B cell (primary cell): ENCODE results near the gene FRRS1.
"Not testable (repeated sequence)": the region's sequence is repeated elsewhere in the genome, so short reads cannot be mapped to it uniquely, and the experiment has no call there.

Source experiments
- CTCF ChIP-seq: fragments of 200-600 bp; IDR thresholded peaks from one replicate; pipeline ENCODE4 v1.8.0; 2022; ENCODE audit warnings: antibody characterized with exemption, mild to moderate bottlenecking
- EZH2 ChIP-seq: IDR thresholded peaks from 2 replicates; pipeline ENCODE4 v1.6.1; 2012; ENCODE audit warnings: borderline replicate concordance, low read depth, mild to moderate bottlenecking, moderate library complexity, low read length; ENCODE audit not compliant: insufficient read depth, poor library complexity, severe bottlenecking

GRCh38 chr1:99758686-99759517 lies 7.5 kb downstream of the FRRS1 start:
- TF ChIP-seq CTCF, EZH2: not testable (repeated sequence)
